GM12878 (cell line): ENCODE data around the gene LCMT1. TPM values are rescaled to one million over a fixed set of nuclear protein-coding genes. Genes with fewer than 3 reads are reported as not detected.

ENCODE experiments used
- ATAC-seq: fragments of 200-7000 bp; cut with Tn5 transposase; 3 replicates; pipeline ENCODE4 v1.9.1; 2020; ENCODE audit warnings: mild to moderate bottlenecking, moderate library complexity
- BruUV-seq: library from RNA; stranded (reverse); fragments of 400-500 nt; replicated peaks from 2 replicates; lab custom pipeline; 2021; lab: Mats Ljungman, UMichigan
- CTCF ChIA-PET: fragments of 300-600 bp; sonication (Branson Sonifier 250); formaldehyde crosslinking; extraction: SDS; loops from one replicate; lab custom pipeline; 2021; ENCODE audit warnings: inconsistent platforms; lab: Yijun Ruan, JAX
- POLR2A ChIA-PET: fragments of 350-600 bp; formaldehyde crosslinking; extraction: SDS; loops from one replicate; lab custom pipeline; 2021; ENCODE audit warnings: inconsistent platforms; lab: Charles Lee
- RAD21 ChIA-PET: fragments of 300-600 bp; sonication (Branson Sonifier 250); formaldehyde crosslinking; loops from one replicate; lab custom pipeline; 2023; ENCODE audit warnings: antibody characterized with exemption; ENCODE audit not compliant: unreplicated experiment; lab: Charles Lee
- SMC1A ChIA-PET: fragments of 300-600 bp; sonication (Branson Sonifier 250); formaldehyde crosslinking; loops from one replicate; lab custom pipeline; 2023; ENCODE audit not compliant: unreplicated experiment, uncharacterized antibody; lab: Charles Lee
- DNase-seq: peaks from one replicate; pipeline ENCODE4 v3.0.0-alpha.2; 2011; ENCODE audit warnings: low read depth, low spot score
- FAIRE-seq: peaks from 3 replicates; lab custom pipeline; 2011; peaks lifted over from hg19 to GRCh38; lab: Jason Lieb, UNC
- H2AFZ ChIP-seq: 2 replicates; pipeline ENCODE4 v1.6.0; 2011; ENCODE audit warnings: low read depth, low read length, control low read depth; ENCODE audit not compliant: control insufficient read depth
- H3K27ac ChIP-seq: 2 replicates; pipeline ENCODE4 v1.5.1; 2011; ENCODE audit warnings: control low read depth; ENCODE audit not compliant: control insufficient read depth, insufficient read depth
- H3K27me3 ChIP-seq, 2 experiments: replicated peaks in 1 of 2; 2 replicates each; pipeline versions ENCODE4 v1.6.0 to v1.6.1; 2011; ENCODE audit warnings: low read length in 1 of 2; ENCODE audit not compliant: control insufficient read depth in 2 of 2, insufficient read depth in 2 of 2
- H3K36me3 ChIP-seq, 2 experiments: 2 replicates each; pipeline ENCODE4 v1.5.1; 2011; ENCODE audit warnings: low read length in 1 of 2; ENCODE audit not compliant: control insufficient read depth in 2 of 2, insufficient read depth in 2 of 2
- H3K4me1 ChIP-seq: 2 replicates; pipeline ENCODE4 v1.6.1; 2011; ENCODE audit warnings: mild to moderate bottlenecking, low read length, moderate library complexity, mixed read lengths; ENCODE audit not compliant: control insufficient read depth, insufficient read depth
- H3K4me2 ChIP-seq: 2 replicates; pipeline ENCODE4 v1.6.0; 2011; ENCODE audit warnings: control low read depth; ENCODE audit not compliant: control insufficient read depth, insufficient read depth
- H3K4me3 ChIP-seq: fragments of 200-600 bp; sonication (generic); 2 replicates; pipeline ENCODE4 v1.5.1; 2016
- H3K79me2 ChIP-seq: 2 replicates; pipeline ENCODE4 v1.6.0; 2011; ENCODE audit warnings: low read length; ENCODE audit not compliant: control insufficient read depth, insufficient read depth
- H3K9ac ChIP-seq: 2 replicates; pipeline ENCODE4 v1.8.0; 2011; ENCODE audit warnings: low read length, control low read depth, mixed read lengths; ENCODE audit not compliant: control insufficient read depth, insufficient read depth
- H3K9me3 ChIP-seq: replicated peaks from 3 replicates; pipeline ENCODE4 v1.5.1; 2011; ENCODE audit warnings: mild to moderate bottlenecking, low read length; ENCODE audit not compliant: control insufficient read depth, insufficient read depth
- H4K20me1 ChIP-seq: 2 replicates; pipeline ENCODE4 v1.6.0; 2011; ENCODE audit not compliant: control insufficient read depth, insufficient read depth
- FOS ChIP-seq: IDR thresholded peaks from 3 replicates; pipeline ENCODE4 v1.6.1; 2011; ENCODE audit warnings: borderline replicate concordance; ENCODE audit not compliant: insufficient read length; ENCODE audit errors: extremely low read depth
- HDGF ChIP-seq: fragments of 450-650 bp; IDR thresholded peaks from 2 replicates; pipeline ENCODE4 v1.6.1; 2016; ENCODE audit warnings: antibody characterized with exemption
- MTA2 ChIP-seq: fragments of 450-650 bp; IDR thresholded peaks from 2 replicates; pipeline ENCODE4 v1.6.1; 2016; ENCODE audit warnings: low read depth, mild to moderate bottlenecking, moderate library complexity
- MYB ChIP-seq: fragments of 150-350 bp; IDR thresholded peaks from 2 replicates; pipeline ENCODE4 v1.6.1; 2014; ENCODE audit warnings: mild to moderate bottlenecking, low read depth, low read length, borderline replicate concordance
- NRF1 ChIP-seq: conservative IDR thresholded peaks from 2 replicates; pipeline ENCODE4 v1.6.1; 2011; ENCODE audit warnings: mild to moderate bottlenecking, low read depth, low read length, improper control_type of control experiment
- PKNOX1 ChIP-seq: fragments of 450-650 bp; IDR thresholded peaks from 2 replicates; pipeline ENCODE4 v1.6.1; 2016; ENCODE audit warnings: mild to moderate bottlenecking
- PML ChIP-seq: IDR thresholded peaks from 2 replicates; pipeline ENCODE4 v1.6.1; 2012; ENCODE audit warnings: low read length, inconsistent platforms
- RAD51 ChIP-seq: fragments of 450-650 bp; IDR thresholded peaks from 2 replicates; pipeline ENCODE4 v1.6.1; 2016; ENCODE audit warnings: moderate library complexity, mild to moderate bottlenecking, inconsistent platforms
- RCOR1 ChIP-seq: conservative IDR thresholded peaks from 2 replicates; pipeline ENCODE4 v1.6.1; 2012; ENCODE audit warnings: low read depth, low read length, improper control_type of control experiment
- SMC3 ChIP-seq: IDR thresholded peaks from 2 replicates; pipeline ENCODE4 v1.6.1; 2011; ENCODE audit warnings: low read length, improper control_type of control experiment, borderline replicate concordance
- TBL1XR1 ChIP-seq: IDR thresholded peaks from 2 replicates; pipeline ENCODE4 v1.6.1; 2012; ENCODE audit warnings: low read depth, low read length, improper control_type of control experiment
- YBX1 ChIP-seq: fragments of 450-650 bp; IDR thresholded peaks from 2 replicates; pipeline ENCODE4 v1.6.1; 2016; ENCODE audit warnings: antibody characterized with exemption
- ZBTB11 ChIP-seq: fragments of 450-650 bp; formaldehyde crosslinking; IDR thresholded peaks from 2 replicates; pipeline ENCODE4 v1.5.0; 2022; ENCODE audit warnings: mild to moderate bottlenecking, missing genetic modification characterization
- ZNF687 ChIP-seq: fragments of 450-650 bp; IDR thresholded peaks from 2 replicates; pipeline ENCODE4 v1.6.1; 2017; ENCODE audit warnings: mild to moderate bottlenecking, moderate library complexity
- WGBS: methylation state at CpG from one replicate; pipeline ENCODE4 v1.1.6; 2016; ENCODE audit warnings: low lambda C conversion rate; ENCODE audit not compliant: insufficient replicate concordance, insufficient coverage; ENCODE audit errors: missing lambda C conversion rate; 5-methylcytosine and 5-hydroxymethylcytosine counted together
- in situ Hi-C: fragments of 300-500 bp; cut with MboI; formaldehyde crosslinking; loops from 9 replicates; pipeline ENCODE4 v1.14.3; 2018; ENCODE audit warnings: mixed read lengths
- intact Hi-C: fragments of 100-400 bp; cut with micrococcal nuclease; formaldehyde crosslinking; loops from one replicate; pipeline ENCODE4 v1.14.2; 2022; ENCODE audit not compliant: unreplicated experiment
- polyA plus RNA-seq, 11 experiments: library from polyadenylated mRNA; depleted of rRNA in 4 of 11; unstranded in 6 of 11; stranded (reverse) in 5 of 11; fragments of >200 nt; fragmentation: Nextera tagmentation in 4 of 11; fragmentation: Illumina TruSeq in 1 of 11; extraction: Ambion mirVana in 4 of 11; extraction: Trizol in 1 of 11; gene quantifications; 1 replicate in 1 of 11; 2 replicates in 10 of 11; pipeline versions ENCODE4 v1.2.1 to v1.2.3, GENCODE V29; 2011 to 2016; ENCODE audit warnings: inconsistent platforms in 2 of 11, missing spikeins in 2 of 11, low read depth in 1 of 11
- total RNA-seq, 4 experiments: library from RNA; depleted of rRNA in 3 of 4; stranded (reverse); fragments of >200 nt in 3 of 4; fragmentation: Illumina TruSeq in 1 of 4; extraction: Trizol in 1 of 4; gene quantifications; 2 replicates each; pipeline versions ENCODE4 v1.2.1 to v1.2.3, GENCODE V29; 2013 to 2021

LCMT1 gene
- total and polyA plus RNA-seq, 10 of the 15 experiments (the other 5 are each of a cell fraction or from before 2014, with no cell fraction given): 19.7 to 51.2 (median 32.6) TPM

GRCh38 chr16:25106567-25107465 is 4.7 kb upstream of the LCMT1 start:
- no peaks in the 10 kb centered on the region; a peak in 1 of 4 replicates for H3K36me3 ChIP-seq
- DNase-seq: no peak
- H3K27ac ChIP-seq: peak overlapping the region; percentile 38; the same call in 1 of the 2 replicates
- peak overlapping the region; percentile 73 for H3K9ac ChIP-seq
- H3K4me3 ChIP-seq: peak overlapping the region; percentile 72
- BruUV-seq: TSS peak; percentile 77
- ChIA-PET POLR2A (interaction anchor here (0.9 to 1.4 kb wide), 6 partner anchors 13 to 92 kb away, joined by 3 to 11 read pairs (median 4); partner anchors contain the start of gene ARHGAP17), SMC1A (interaction anchor here (0.7 to 7.5 kb wide), 14 partner anchors 10 to 340 kb away, joined by 3 to 84 read pairs (median 3); partner anchors contain the start of gene ARHGAP17), RAD21 (interaction anchor here (0.7 to 6.6 kb wide), 10 partner anchors 17 to 272 kb away, joined by 3 to 35 read pairs (median 4); partner anchors contain the start of gene ARHGAP17), CTCF (interaction anchor here (0.8 to 7.3 kb wide), 16 partner anchors 7 to 352 kb away, joined by 3 to 53 read pairs (median 4); partner anchors contain the start of gene ARHGAP17)
- FAIRE-seq: peak; percentile 18
- no peaks in the 10 kb centered on the region for H4K20me1 ChIP-seq
- H2AFZ ChIP-seq: peak overlapping the region; percentile 92
- WGBS: under 1% methylated on average over 63 of the region's 63 CpGs
- peak; percentile 82 for ATAC-seq
- in situ Hi-C loops (no loop called here), intact Hi-C loops (loop anchor here (1.0 to 5.0 kb wide), 3 partner anchors 41 to 125 kb away; no protein-coding TSS in a partner anchor)
- peak overlapping the region; percentile 95 for H3K4me2 ChIP-seq
- H3K4me1 ChIP-seq: peaks cover 9% of the 10 kb centered on the region; the same call in 1 of the 2 replicates
- H3K9me3 ChIP-seq: no peaks in the 10 kb centered on the region
- H3K27me3 ChIP-seq: no peaks in the 10 kb centered on the region
- peaks cover 4% of the 10 kb centered on the region for H3K79me2 ChIP-seq
- TF ChIP-seq FOS (no peak), RCOR1 (no peak), NRF1 (no peak), HDGF (0 out of 2 replicates have a peak, but pooled peaks have one; percentile 58), PKNOX1 (no peak), TBL1XR1 (no peak), MYB (no peak), PML (peak; percentile 43; the same call in 1 of the 2 replicates), ZNF687 (peak; percentile 92), YBX1 (no peak), SMC3 (peak; percentile 49; the same call in 1 of the 2 replicates), ZBTB11 (no peak), MTA2 (no peak), RAD51 (no peak)
